ENCODE results near the gene HTR4.

The HTR4 gene

DNA sequence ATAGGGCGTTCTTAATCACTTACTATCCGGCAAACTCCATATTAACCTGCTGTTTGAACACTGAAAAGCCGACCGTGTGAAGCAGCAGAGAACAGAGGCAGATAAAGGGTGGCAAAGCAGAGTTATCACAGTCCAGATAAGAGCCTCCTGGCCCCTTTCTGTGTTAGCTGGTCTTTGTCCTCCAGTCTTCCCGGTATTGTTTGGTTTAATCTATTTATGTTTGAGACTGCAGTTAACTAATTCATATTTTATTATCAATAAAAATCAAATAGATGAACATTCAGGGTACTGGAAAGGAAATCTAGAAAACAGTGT lies 6.0 kb upstream of the HTR4 start:
- Histone ChIP-seq H3K27me3 (ENCODE audit: insufficient read depth, low read length) (peaks cover 91% of the 10 kb centered on the region), H3K4me3 (ENCODE audit: low read depth, low read length) (no peak overlapping the region), H3K4me1 (ENCODE audit: control insufficient read depth, insufficient read depth, low read length, unreplicated experiment) (no peaks in the 10 kb centered on the region), H3K27ac (ENCODE audit: low read depth, low read length) (no peak overlapping the region), H3K36me3 (ENCODE audit: insufficient read depth, low read length) (no peaks in the 10 kb centered on the region), H3K79me2 (ENCODE audit: control insufficient read depth, insufficient read depth, low read length, unreplicated experiment) (no peaks in the 10 kb centered on the region), H2AFZ (ENCODE audit: low read length, unreplicated experiment) (no peak overlapping the region)

DNA sequence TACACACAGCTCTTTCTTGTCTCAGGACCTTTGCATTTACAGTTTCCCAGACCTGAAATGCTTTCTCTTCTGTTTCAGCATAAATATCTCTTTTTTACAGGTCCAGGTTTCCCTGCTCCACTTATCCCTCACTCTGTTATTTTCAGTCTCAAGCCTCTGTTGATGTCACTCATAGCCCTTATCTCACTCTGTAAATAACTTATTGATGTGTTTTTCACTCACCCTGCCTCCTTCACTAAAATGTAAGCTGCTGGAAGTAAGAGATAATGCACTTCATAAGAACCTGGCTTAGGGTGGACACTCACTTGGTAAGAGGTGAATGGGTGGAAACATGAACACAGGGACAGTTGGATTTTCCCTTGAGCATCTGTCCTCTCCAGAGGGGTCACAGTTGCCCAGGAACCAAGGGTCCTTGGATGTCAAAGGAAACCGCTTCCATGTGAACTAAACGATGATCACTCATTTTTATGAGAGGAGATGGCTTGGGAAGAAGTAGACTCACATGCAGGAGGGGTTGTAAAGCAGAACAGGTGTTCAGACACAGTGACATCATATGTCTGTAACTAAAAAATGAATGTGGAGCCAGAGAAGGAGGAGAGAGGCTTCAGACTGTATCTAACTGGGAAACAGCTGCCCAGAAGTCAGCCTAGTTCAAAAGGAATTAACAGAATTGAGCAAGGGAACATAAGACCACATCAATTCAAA lies 5.5 kb upstream of the HTR4 start:
- Histone ChIP-seq H3K4me1 (ENCODE audit: control insufficient read depth, insufficient read depth, low read length, unreplicated experiment) (no peaks in the 10 kb centered on the region), H3K4me3 (ENCODE audit: low read depth, low read length) (no peak overlapping the region), H3K27ac (ENCODE audit: low read depth, low read length) (no peak overlapping the region), H3K27me3 (ENCODE audit: insufficient read depth, low read length) (peaks cover 91% of the 10 kb centered on the region), H3K79me2 (ENCODE audit: control insufficient read depth, insufficient read depth, low read length, unreplicated experiment) (no peaks in the 10 kb centered on the region), H3K36me3 (ENCODE audit: insufficient read depth, low read length) (no peaks in the 10 kb centered on the region), H2AFZ (ENCODE audit: low read length, unreplicated experiment) (no peak overlapping the region)

DNA sequence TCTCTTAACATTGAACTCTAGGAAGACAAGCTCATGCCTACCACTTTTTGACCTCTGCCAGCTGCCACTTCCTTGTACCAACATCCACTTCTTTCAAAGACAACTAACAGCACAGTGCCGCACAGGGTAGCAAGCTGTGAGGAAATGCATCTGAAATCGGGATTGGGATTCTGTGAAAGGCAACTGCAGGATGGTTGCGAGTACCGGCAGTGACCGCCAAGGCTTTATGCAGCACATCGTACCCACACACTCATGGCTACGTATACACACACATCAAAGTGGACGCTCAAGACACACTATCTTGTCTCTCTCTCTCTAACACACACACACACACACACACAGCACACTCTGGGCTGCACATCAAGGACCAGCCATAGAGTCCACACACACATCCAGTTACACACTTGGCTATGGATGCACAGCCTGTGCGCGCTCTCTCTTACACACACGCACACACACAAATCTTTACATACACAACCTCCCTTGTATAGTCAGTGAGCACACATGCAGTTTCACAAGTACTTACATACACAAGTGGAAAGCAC lies 964 bp downstream of the HTR4 start:
- Histone ChIP-seq H3K27ac (ENCODE audit: low read depth, low read length) (no peak overlapping the region), H3K4me3 (ENCODE audit: low read depth, low read length) (no peak overlapping the region), H3K36me3 (ENCODE audit: insufficient read depth, low read length) (no peaks in the 10 kb centered on the region), H2AFZ (ENCODE audit: low read length, unreplicated experiment) (no peak overlapping the region), H3K4me1 (ENCODE audit: control insufficient read depth, insufficient read depth, low read length, unreplicated experiment) (no peaks in the 10 kb centered on the region), H3K27me3 (ENCODE audit: insufficient read depth, low read length) (peaks cover 95% of the 10 kb centered on the region), H3K79me2 (ENCODE audit: control insufficient read depth, insufficient read depth, low read length, unreplicated experiment) (no peaks in the 10 kb centered on the region)

DNA sequence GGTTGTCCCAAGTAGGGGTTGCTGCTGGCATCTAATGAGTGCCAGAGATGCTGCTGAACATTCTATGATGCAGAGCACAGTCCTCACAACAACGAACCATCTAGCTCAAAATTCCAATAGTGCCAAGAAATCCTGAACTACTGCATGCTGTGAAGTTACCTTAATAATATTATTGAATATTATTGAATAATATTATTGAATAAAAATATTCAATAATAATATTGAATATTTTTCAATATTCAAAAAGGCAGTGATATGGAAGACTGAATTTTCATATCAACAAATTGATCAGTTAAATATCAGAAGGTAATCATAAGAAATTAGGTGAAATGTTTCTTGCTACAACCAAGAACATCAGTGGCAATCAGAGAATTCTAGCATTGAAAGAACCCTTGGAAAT lies 2.8 kb downstream of the HTR4 start:
- H3K79me2 ChIP-seq (ENCODE audit: control insufficient read depth, insufficient read depth, low read length, unreplicated experiment), result no peaks in the 10 kb centered on the region
- H3K4me1 ChIP-seq (ENCODE audit: control insufficient read depth, insufficient read depth, low read length, unreplicated experiment), result no peaks in the 10 kb centered on the region
- no peak overlapping the region for H2AFZ ChIP-seq (ENCODE audit: low read length, unreplicated experiment)
- H3K27me3 ChIP-seq (ENCODE audit: insufficient read depth, low read length), result peaks cover 89% of the 10 kb centered on the region
- no peak overlapping the region for H3K4me3 ChIP-seq (ENCODE audit: low read depth, low read length)
- no peaks in the 10 kb centered on the region for H3K36me3 ChIP-seq (ENCODE audit: insufficient read depth, low read length)
- no peak overlapping the region for H3K27ac ChIP-seq (ENCODE audit: low read depth, low read length)

DNA sequence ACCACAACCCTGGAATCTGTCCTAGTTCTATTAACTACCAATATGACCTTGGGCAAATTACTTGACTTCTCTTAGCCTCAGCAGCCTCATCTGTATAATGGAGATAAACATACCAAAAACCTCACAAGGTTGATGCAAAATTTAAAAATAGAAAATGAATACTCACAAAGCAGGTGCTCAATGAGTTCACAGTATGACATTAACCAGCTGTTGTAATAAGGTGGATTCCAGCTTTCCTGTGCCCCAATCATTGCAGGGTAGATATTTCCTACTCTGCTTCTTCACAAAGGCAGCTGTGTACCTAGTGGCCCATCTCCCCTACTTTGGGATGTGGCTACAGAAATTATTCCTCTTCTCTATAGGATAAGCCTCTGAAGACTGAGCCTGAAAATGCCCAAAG lies 8.8 kb downstream of the HTR4 start:
- H3K4me3 ChIP-seq (ENCODE audit: low read depth, low read length), result no peak overlapping the region
- no peaks in the 10 kb centered on the region for H3K4me1 ChIP-seq (ENCODE audit: control insufficient read depth, insufficient read depth, low read length, unreplicated experiment)
- no peak overlapping the region for H2AFZ ChIP-seq (ENCODE audit: low read length, unreplicated experiment)
- no peaks in the 10 kb centered on the region for H3K79me2 ChIP-seq (ENCODE audit: control insufficient read depth, insufficient read depth, low read length, unreplicated experiment)
- H3K36me3 ChIP-seq (ENCODE audit: insufficient read depth, low read length), result no peaks in the 10 kb centered on the region
- no peak overlapping the region for H3K27ac ChIP-seq (ENCODE audit: low read depth, low read length)
- H3K27me3 ChIP-seq (ENCODE audit: insufficient read depth, low read length), result peaks cover 92% of the 10 kb centered on the region

DNA sequence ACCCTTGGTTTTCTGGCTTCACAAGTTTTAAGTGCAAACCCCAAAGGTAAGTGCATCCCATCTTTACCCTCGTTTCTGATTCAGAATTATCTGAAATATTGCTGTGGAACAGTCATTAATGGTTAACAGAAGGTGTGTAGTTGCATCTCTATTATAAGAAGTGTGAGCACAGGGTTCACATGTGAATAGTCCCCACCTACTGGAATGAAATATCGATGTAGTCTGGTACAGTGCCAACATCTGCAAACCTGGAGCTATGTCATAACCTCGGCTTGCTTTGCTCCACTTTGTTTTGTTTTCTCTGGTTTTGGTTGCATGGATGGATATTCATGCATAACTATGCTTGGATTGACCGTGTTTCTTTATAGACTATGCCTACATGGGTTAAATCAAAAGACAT lies 12.6 kb downstream of the HTR4 start:
- Histone ChIP-seq H3K79me2 (ENCODE audit: control insufficient read depth, insufficient read depth, low read length, unreplicated experiment) (no peaks in the 10 kb centered on the region), H2AFZ (ENCODE audit: low read length, unreplicated experiment) (no peak overlapping the region), H3K27ac (ENCODE audit: low read depth, low read length) (no peak overlapping the region), H3K4me1 (ENCODE audit: control insufficient read depth, insufficient read depth, low read length, unreplicated experiment) (no peaks in the 10 kb centered on the region), H3K36me3 (ENCODE audit: insufficient read depth, low read length) (no peaks in the 10 kb centered on the region), H3K27me3 (ENCODE audit: insufficient read depth, low read length) (peaks cover 73% of the 10 kb centered on the region), H3K4me3 (ENCODE audit: low read depth, low read length) (no peak overlapping the region)

DNA sequence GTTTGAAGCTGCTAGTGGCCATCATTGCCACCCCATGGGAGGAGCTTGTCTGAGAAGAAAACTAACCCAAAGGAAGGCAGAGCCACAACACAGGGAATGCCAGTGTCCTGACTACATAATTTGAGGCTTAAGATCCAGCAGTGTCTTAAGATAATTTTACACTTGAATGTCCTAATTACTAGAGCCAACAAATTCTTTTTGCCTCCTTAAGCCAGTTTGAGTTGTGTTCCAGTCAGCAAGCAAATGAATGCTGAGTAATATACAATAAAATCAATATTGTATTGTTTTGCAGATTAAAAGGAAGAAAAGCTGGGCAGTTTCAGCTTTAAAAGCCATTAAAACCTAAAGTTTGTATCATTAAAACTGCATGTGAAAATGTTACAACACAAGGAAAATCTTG lies 13.9 kb downstream of the HTR4 start:
- Histone ChIP-seq H3K4me3 (ENCODE audit: low read depth, low read length) (no peak overlapping the region), H2AFZ (ENCODE audit: low read length, unreplicated experiment) (no peak overlapping the region), H3K4me1 (ENCODE audit: control insufficient read depth, insufficient read depth, low read length, unreplicated experiment) (no peaks in the 10 kb centered on the region), H3K27me3 (ENCODE audit: insufficient read depth, low read length) (peaks cover 60% of the 10 kb centered on the region), H3K79me2 (ENCODE audit: control insufficient read depth, insufficient read depth, low read length, unreplicated experiment) (no peaks in the 10 kb centered on the region), H3K36me3 (ENCODE audit: insufficient read depth, low read length) (no peaks in the 10 kb centered on the region), H3K27ac (ENCODE audit: low read depth, low read length) (no peak overlapping the region)

DNA sequence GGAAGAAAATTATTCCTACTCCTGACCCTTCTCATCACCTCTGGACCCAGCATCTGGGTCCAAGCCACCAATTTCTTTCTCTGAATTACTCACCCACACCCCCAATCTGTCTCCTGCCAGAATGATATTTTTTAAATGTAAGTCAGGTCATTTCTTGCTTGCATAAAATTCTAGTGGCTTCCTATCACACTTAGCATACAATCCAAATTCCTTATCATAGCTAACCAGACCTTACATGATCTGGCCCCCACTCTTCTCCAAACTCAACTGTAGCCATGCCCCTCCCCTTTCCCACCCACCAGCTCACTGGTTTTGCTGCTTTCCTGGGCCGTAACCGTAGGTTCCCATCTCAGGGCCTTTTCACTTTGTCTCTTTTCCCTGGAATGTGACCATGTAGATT lies 15.2 kb downstream of the HTR4 start:
- Histone ChIP-seq H3K4me3 (ENCODE audit: low read depth, low read length) (no peak overlapping the region), H3K27me3 (ENCODE audit: insufficient read depth, low read length) (peaks cover 49% of the 10 kb centered on the region), H3K27ac (ENCODE audit: low read depth, low read length) (no peak overlapping the region), H3K79me2 (ENCODE audit: control insufficient read depth, insufficient read depth, low read length, unreplicated experiment) (no peaks in the 10 kb centered on the region), H3K4me1 (ENCODE audit: control insufficient read depth, insufficient read depth, low read length, unreplicated experiment) (no peaks in the 10 kb centered on the region), H3K36me3 (ENCODE audit: insufficient read depth, low read length) (no peaks in the 10 kb centered on the region), H2AFZ (ENCODE audit: low read length, unreplicated experiment) (no peak overlapping the region)

DNA sequence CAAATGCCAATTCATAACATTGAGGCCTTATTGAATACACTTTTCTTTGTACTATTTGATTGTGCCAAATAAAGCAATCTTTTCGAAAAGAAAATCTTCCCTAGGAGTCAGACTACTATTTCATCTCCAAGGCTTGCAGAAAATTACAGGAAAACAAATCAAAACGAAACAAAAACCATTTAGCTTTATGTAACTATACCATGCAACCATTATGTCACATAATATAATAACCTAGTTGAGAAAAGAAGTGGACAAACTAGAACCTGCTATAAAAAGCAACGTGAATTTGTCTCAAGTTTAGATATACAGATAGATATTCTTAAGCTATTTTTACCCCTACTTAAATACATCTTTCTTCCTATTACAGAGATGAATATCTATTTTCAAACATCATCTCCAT lies 18.0 kb downstream of the HTR4 start:
- no peaks in the 10 kb centered on the region for H3K4me1 ChIP-seq (ENCODE audit: control insufficient read depth, insufficient read depth, low read length, unreplicated experiment)
- H3K4me3 ChIP-seq (ENCODE audit: low read depth, low read length), result no peak overlapping the region
- H3K27ac ChIP-seq (ENCODE audit: low read depth, low read length), result no peak overlapping the region
- H3K36me3 ChIP-seq (ENCODE audit: insufficient read depth, low read length), result no peaks in the 10 kb centered on the region
- H2AFZ ChIP-seq (ENCODE audit: low read length, unreplicated experiment), result no peak overlapping the region
- H3K27me3 ChIP-seq (ENCODE audit: insufficient read depth, low read length), result peaks cover 40% of the 10 kb centered on the region
- no peaks in the 10 kb centered on the region for H3K79me2 ChIP-seq (ENCODE audit: control insufficient read depth, insufficient read depth, low read length, unreplicated experiment)

DNA sequence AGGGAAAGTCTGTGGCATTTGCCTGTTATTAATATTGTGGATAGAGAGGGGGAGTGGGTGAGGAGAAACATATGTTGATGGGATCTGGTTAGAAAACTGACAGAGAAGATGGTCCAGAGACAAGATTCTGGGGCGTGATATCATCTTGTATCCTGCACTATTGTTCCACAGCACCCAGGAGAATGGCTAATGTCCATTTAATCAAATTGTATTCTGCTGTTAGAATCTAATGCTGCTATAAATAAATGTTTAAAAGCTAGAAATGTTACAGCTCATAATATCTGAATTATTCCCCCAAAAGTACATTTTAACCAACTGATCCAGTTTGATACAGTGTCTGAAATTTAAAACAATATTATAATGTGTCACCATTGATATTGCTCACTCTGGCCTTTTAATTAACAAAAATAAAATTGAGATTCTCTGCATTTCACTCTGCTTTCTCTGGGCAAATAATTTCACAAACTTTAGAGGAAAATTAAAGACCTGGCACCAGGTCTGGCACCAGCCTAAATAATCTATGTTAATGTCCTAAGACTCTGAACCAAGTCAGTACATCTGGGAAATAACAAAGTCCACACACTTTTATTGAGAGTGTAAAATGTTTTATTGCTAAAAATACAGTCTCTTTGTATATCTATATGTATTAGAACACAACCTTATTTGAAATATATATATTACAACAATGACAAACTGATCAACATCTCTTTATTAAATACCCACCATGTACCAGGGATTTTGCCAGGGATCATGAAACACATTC lies 18.8 kb downstream of the HTR4 start:
- Histone ChIP-seq H2AFZ (ENCODE audit: low read length, unreplicated experiment) (no peak overlapping the region), H3K4me1 (ENCODE audit: control insufficient read depth, insufficient read depth, low read length, unreplicated experiment) (no peaks in the 10 kb centered on the region), H3K4me3 (ENCODE audit: low read depth, low read length) (no peak overlapping the region), H3K36me3 (ENCODE audit: insufficient read depth, low read length) (no peaks in the 10 kb centered on the region), H3K27me3 (ENCODE audit: insufficient read depth, low read length) (peaks cover 32% of the 10 kb centered on the region), H3K27ac (ENCODE audit: low read depth, low read length) (no peak overlapping the region), H3K79me2 (ENCODE audit: control insufficient read depth, insufficient read depth, low read length, unreplicated experiment) (no peaks in the 10 kb centered on the region)

DNA sequence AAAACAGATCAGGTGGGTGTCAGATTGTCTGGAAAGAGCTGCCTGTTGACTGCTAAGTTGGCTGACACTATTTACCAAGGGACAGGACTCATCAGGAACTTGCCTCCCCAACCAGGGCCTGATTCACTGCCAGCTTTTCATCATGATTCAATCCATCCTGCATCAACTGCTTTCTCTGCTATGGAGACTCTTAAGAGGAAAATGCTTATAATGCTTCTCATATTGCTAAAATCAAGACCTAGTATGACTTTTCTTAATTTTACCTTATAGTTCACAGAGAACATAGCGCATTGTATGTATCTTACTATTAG lies 21.3 kb downstream of the HTR4 start:
- Histone ChIP-seq H3K4me1 (ENCODE audit: control insufficient read depth, insufficient read depth, low read length, unreplicated experiment) (no peaks in the 10 kb centered on the region), H3K4me3 (ENCODE audit: low read depth, low read length) (no peak overlapping the region), H3K27ac (ENCODE audit: low read depth, low read length) (no peak overlapping the region), H3K36me3 (ENCODE audit: insufficient read depth, low read length) (no peaks in the 10 kb centered on the region), H3K79me2 (ENCODE audit: control insufficient read depth, insufficient read depth, low read length, unreplicated experiment) (no peaks in the 10 kb centered on the region), H3K27me3 (ENCODE audit: insufficient read depth, low read length) (peaks cover 27% of the 10 kb centered on the region), H2AFZ (ENCODE audit: low read length, unreplicated experiment) (no peak overlapping the region)
